K562 (cell line): ENCODE measurements around the gene ADK. TPM values are rescaled to one million over a fixed set of nuclear protein-coding genes. Genes with fewer than 3 reads are reported as not detected.

ENCODE experiments used
- ATF3 ChIP-seq, 2 experiments: fragments of 450-650 bp in 1 of 2; sonication (generic) in 1 of 2; formaldehyde crosslinking in 1 of 2; IDR thresholded peaks in 1 of 2; conservative IDR thresholded peaks in 1 of 2; 2 replicates each; pipeline versions ENCODE4 v1.6.1 to v1.8.1; 2016 to 2023; ENCODE audit warnings: mild to moderate bottlenecking in 2 of 2, moderate library complexity in 2 of 2, inconsistent platforms in 1 of 2, missing genetic modification reagents in 1 of 2
- BACH1 ChIP-seq: fragments of 200-800 bp; sonication (Bioruptor generic); IDR thresholded peaks from 2 replicates; pipeline ENCODE4 v1.6.1; 2016; ENCODE audit warnings: missing genetic modification characterization, missing compliant biosample characterization
- BRCA1 ChIP-seq, 2 experiments: fragments of 450-650 bp in 1 of 2; sonication (generic) in 1 of 2; formaldehyde crosslinking in 1 of 2; IDR thresholded peaks; 2 replicates each; pipeline versions ENCODE4 v1.5.0 to v1.6.1; 2017 to 2020; ENCODE audit warnings: mild to moderate bottlenecking in 1 of 2, missing genetic modification reagents in 1 of 2
- BRF2 ChIP-seq: IDR thresholded peaks from 3 replicates; pipeline ENCODE4 v1.6.1; 2011; ENCODE audit warnings: borderline replicate concordance, mild to moderate bottlenecking; ENCODE audit not compliant: insufficient read length, insufficient read depth
- E2F3 ChIP-seq: fragments of 250-450 bp; sonication (Bioruptor Pico); IDR thresholded peaks from 2 replicates; pipeline ENCODE4 v1.4.0; 2020; ENCODE audit warnings: mild to moderate bottlenecking
- ETV1 ChIP-seq: fragments of 450-650 bp; conservative IDR thresholded peaks from 2 replicates; pipeline ENCODE4 v1.6.1; 2016; ENCODE audit warnings: missing genetic modification characterization, control low read depth, low read depth, missing compliant biosample characterization
- GABPB2 ChIP-seq: fragments of 250-450 bp; sonication (Bioruptor Pico); conservative IDR thresholded peaks from 2 replicates; pipeline ENCODE4 v1.5.1; 2021; ENCODE audit warnings: mild to moderate bottlenecking
- GTF2F1 ChIP-seq: IDR thresholded peaks from 2 replicates; pipeline ENCODE4 v1.6.1; 2011; ENCODE audit warnings: low read depth, low read length, improper control_type of control experiment
- PBX2 ChIP-seq, 2 experiments: IDR thresholded peaks in 1 of 2; conservative IDR thresholded peaks in 1 of 2; 2 replicates each; pipeline ENCODE4 v1.6.1; 2016; ENCODE audit warnings: low read depth in 2 of 2, mild to moderate bottlenecking in 1 of 2, missing compliant biosample characterization in 1 of 2, missing genetic modification characterization in 1 of 2, moderate library complexity in 1 of 2
- PRMT5 ChIP-seq: sonication (generic); formaldehyde crosslinking; IDR thresholded peaks from 2 replicates; pipeline ENCODE4 v1.5.0; 2020; ENCODE audit warnings: missing genetic modification reagents
- SMAD1 ChIP-seq: fragments of 150-350 bp; IDR thresholded peaks from 2 replicates; pipeline ENCODE4 v1.6.1; 2014; ENCODE audit warnings: low read length, low read depth; ENCODE audit not compliant: partially characterized antibody
- SP1 ChIP-seq: sonication (generic); formaldehyde crosslinking; IDR thresholded peaks from 2 replicates; pipeline ENCODE4 v1.8.1; 2022; ENCODE audit warnings: mild to moderate bottlenecking, missing genetic modification reagents
- SREBF1 ChIP-seq: fragments of 150-350 bp; IDR thresholded peaks from 2 replicates; pipeline ENCODE4 v1.6.1; 2014; ENCODE audit warnings: antibody characterized with exemption, low read depth, low read length, borderline replicate concordance
- ZNF24 ChIP-seq: fragments of 450-650 bp; IDR thresholded peaks from 2 replicates; pipeline ENCODE4 v1.6.1; 2016
- ZZZ3 ChIP-seq: fragments of 450-650 bp; IDR thresholded peaks from 2 replicates; pipeline ENCODE4 v1.6.1; 2016; ENCODE audit warnings: antibody characterized with exemption, mild to moderate bottlenecking, moderate library complexity
- polyA plus RNA-seq, 8 experiments: library from polyadenylated mRNA; depleted of rRNA in 4 of 8; stranded (reverse) in 5 of 8; unstranded in 3 of 8; fragments of >200 nt; fragmentation: Nextera tagmentation in 2 of 8; fragmentation: Illumina TruSeq in 1 of 8; extraction: Ambion mirVana in 2 of 8; extraction: Trizol in 1 of 8; gene quantifications; 2 replicates each; pipeline versions ENCODE4 v1.2.1 to v1.2.3, GENCODE V29; 2011 to 2014; ENCODE audit warnings: inconsistent platforms in 1 of 8, missing spikeins in 1 of 8
- total RNA-seq, 7 experiments: library from RNA; depleted of rRNA in 6 of 7; stranded (reverse); fragments of >200 nt in 6 of 7; fragmentation: Illumina TruSeq in 2 of 7; extraction: Trizol in 2 of 7; gene quantifications; 2 replicates each; pipeline versions ENCODE4 v1.2.1 to v1.2.3, GENCODE V29; 2011 to 2021; ENCODE audit warnings: low replicate concordance in 1 of 7
- TF ChIP-seq, protein P1 (sequence below): sonication (generic); formaldehyde crosslinking; IDR thresholded peaks from 2 replicates; pipeline ENCODE4 v1.9.0; 2022; ENCODE audit warnings: mild to moderate bottlenecking, missing genetic modification reagents
- TF ChIP-seq, protein P2 (sequence below): fragments of 250-450 bp; sonication (Bioruptor Pico); IDR thresholded peaks from 2 replicates; pipeline ENCODE4 v1.5.0; 2020; ENCODE audit warnings: mild to moderate bottlenecking, borderline replicate concordance
- TF ChIP-seq, protein P3 (sequence below), 2 experiments: fragments of 250-450 bp in 1 of 2; fragments of 450-650 bp in 1 of 2; sonication (Bioruptor Pico) in 1 of 2; IDR thresholded peaks; 2 replicates each; pipeline versions ENCODE4 v1.6.1 to v1.8.0; 2016 to 2021; ENCODE audit warnings: mild to moderate bottlenecking in 2 of 2, moderate library complexity in 2 of 2, missing compliant biosample characterization in 1 of 2, missing genetic modification characterization in 1 of 2

The ADK gene
- total and polyA plus RNA-seq, 9 of the 15 experiments (the other 6 are each of a cell fraction or from before 2014, with no cell fraction given), result 54.2 to 97.8 (median 73.6) TPM

- TF ChIP-seq ETV1, result peak; percentile 37
- TF ChIP-seq SP1 (CRISPR knock-in tag), result peak; percentile 89
- TF ChIP-seq, protein P1, sequence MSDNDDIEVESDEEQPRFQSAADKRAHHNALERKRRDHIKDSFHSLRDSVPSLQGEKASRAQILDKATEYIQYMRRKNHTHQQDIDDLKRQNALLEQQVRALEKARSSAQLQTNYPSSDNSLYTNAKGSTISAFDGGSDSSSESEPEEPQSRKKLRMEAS (CRISPR knock-in tag), result peak; percentile 98
- TF ChIP-seq SMAD1, result no peak
- no peak for TF ChIP-seq BRF2
- TF ChIP-seq GTF2F1, result no peak
- TF ChIP-seq ZZZ3, result no peak
- no peak for TF ChIP-seq BRCA1 (IDR thresholded peaks at IDR 0.05)
- TF ChIP-seq BRCA1 (CRISPR knock-in tag; IDR thresholded peaks at IDR 0.05), result peak; percentile 94
- TF ChIP-seq ATF3 (IDR thresholded peaks at IDR 0.05), result peak; percentile 76
- TF ChIP-seq ATF3 (CRISPR knock-in tag; conservative IDR thresholded peaks at IDR 0.05), result peak; percentile 84; the same call in 1 of the 2 replicates
- peak; percentile 69 for TF ChIP-seq E2F3
- no peak for TF ChIP-seq SREBF1
- 0 out of 2 replicates have a peak, but pooled peaks have one; percentile 3 for TF ChIP-seq GABPB2 (CRISPR knock-in tag)
- no peak for TF ChIP-seq PRMT5 (CRISPR knock-in tag)
- no peak for TF ChIP-seq ZNF24
- TF ChIP-seq, protein P2, sequence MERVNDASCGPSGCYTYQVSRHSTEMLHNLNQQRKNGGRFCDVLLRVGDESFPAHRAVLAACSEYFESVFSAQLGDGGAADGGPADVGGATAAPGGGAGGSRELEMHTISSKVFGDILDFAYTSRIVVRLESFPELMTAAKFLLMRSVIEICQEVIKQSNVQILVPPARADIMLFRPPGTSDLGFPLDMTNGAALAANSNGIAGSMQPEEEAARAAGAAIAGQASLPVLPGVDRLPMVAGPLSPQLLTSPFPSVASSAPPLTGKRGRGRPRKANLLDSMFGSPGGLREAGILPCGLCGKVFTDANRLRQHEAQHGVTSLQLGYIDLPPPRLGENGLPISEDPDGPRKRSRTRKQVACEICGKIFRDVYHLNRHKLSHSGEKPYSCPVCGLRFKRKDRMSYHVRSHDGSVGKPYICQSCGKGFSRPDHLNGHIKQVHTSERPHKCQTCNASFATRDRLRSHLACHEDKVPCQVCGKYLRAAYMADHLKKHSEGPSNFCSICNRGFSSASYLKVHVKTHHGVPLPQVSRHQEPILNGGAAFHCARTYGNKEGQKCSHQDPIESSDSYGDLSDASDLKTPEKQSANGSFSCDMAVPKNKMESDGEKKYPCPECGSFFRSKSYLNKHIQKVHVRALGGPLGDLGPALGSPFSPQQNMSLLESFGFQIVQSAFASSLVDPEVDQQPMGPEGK (CRISPR knock-in tag), result no peak
- no peak for TF ChIP-seq PBX2 (CRISPR knock-in tag; IDR thresholded peaks at IDR 0.05; ENCODE audit: low read depth)
- no peak for TF ChIP-seq PBX2 (tag; conservative IDR thresholded peaks at IDR 0.05; ENCODE audit: low read depth)
- TF ChIP-seq, protein P3, sequence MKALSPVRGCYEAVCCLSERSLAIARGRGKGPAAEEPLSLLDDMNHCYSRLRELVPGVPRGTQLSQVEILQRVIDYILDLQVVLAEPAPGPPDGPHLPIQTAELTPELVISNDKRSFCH (CRISPR knock-in tag; IDR thresholded peaks at IDR 0.05), result no peak
- TF ChIP-seq, protein P3 (tag; IDR thresholded peaks at IDR 0.05), result peak; percentile 95
- peak; percentile 72; the same call in 1 of the 2 replicates for TF ChIP-seq BACH1 (tag)
Observed at GRCh38 chr10:74176380-74177139, 25.5 kb downstream of the ADK start (continued).
